NCI-H345 (cell line): ENCODE results near the gene MAP7.

Source experiments
- DNase-seq: peaks from one replicate; lab custom pipeline; 2025; lab: John Stamatoyannopoulos, UW

MAP7 gene

DNA sequence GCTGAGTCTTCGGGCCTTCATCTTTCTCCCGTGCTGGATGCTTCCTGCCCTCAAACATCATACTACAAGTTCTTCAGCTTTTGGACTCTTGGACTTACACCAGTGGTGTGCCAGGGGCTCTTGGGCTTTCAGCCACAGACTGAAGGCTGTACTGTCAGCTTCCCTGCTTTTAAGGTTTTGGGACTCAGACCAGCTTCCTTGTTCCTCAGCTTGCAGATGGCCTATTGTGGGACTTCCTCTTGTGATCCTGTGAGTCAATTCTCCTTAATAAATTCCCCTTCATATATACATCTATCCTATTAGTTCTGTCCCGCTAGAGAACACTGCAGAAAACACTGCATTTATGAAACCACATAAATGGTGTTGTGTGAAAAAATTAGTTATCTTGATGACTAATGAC, 246.7 kb downstream of the MAP7 start:
- no peak for DNase-seq

DNA sequence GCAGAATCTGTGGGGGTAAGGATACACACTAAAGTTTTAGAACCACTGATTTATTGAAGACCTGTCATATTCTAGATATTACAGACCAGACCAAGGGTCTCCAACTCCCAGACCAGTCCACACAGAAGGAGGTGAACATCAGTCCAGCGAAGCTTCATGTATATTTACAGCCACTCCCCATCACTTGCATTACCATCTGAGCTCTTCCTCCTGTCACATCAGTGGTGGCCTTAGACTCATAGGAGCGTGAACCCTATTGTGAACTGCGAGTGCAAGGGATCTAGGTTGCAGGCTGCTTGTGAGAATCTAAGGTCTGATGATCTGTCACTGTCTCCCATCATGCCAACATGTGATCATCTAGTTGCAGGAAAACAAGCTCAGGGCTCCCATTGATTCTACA, 255.6 kb downstream of the MAP7 start:
- no peak for DNase-seq
